OCI-LY7 (cell line): Measurements from ENCODE around the gene ROMO1. TPM values are rescaled to one million over a fixed set of nuclear protein-coding genes. Genes with fewer than 3 reads are reported as not detected.
"Not testable (repeated sequence)": the region's sequence is repeated elsewhere in the genome, so short reads cannot be mapped to it uniquely, and the experiment has no call there.

Source experiments
- BruUV-seq: library from RNA; stranded (reverse); fragments of 400-500 nt; replicated peaks from 2 replicates; lab custom pipeline; 2021; lab: Mats Ljungman, UMichigan
- CTCF ChIA-PET: fragments of 300-600 bp; sonication (Branson Sonifier 250); formaldehyde crosslinking; loops from one replicate; lab custom pipeline; 2022; ENCODE audit warnings: antibody characterized with exemption; ENCODE audit not compliant: unreplicated experiment; lab: Charles Lee
- POLR2A ChIA-PET: fragments of 300-600 bp; sonication (Branson Sonifier 250); formaldehyde crosslinking; loops from one replicate; lab custom pipeline; 2022; ENCODE audit warnings: antibody characterized with exemption; lab: Charles Lee
- DNase-seq: peaks from one replicate; pipeline ENCODE4 v3.0.0-alpha.2; 2015; ENCODE audit warnings: low spot score
- H2AFZ ChIP-seq: fragments of 200-600 bp; sonication (generic), shearing (Covaris generic); 2 replicates; pipeline ENCODE4 v1.6.1; 2014; ENCODE audit warnings: mild to moderate bottlenecking, antibody characterized with exemption, low read length, moderate library complexity
- H3K27ac ChIP-seq: fragments of 200-600 bp; sonication (generic); 2 replicates; pipeline ENCODE4 v1.5.1; 2014; ENCODE audit warnings: mixed run types, low read depth, mild to moderate bottlenecking, moderate library complexity, low read length, inconsistent platforms; ENCODE audit not compliant: poor library complexity, severe bottlenecking
- H3K36me3 ChIP-seq: fragments of 200-600 bp; sonication (generic); 2 replicates; pipeline ENCODE4 v1.6.1; 2014; ENCODE audit warnings: mild to moderate bottlenecking, antibody characterized with exemption, low read length, moderate library complexity, mixed read lengths; ENCODE audit not compliant: insufficient read depth
- H3K4me1 ChIP-seq: fragments of 200-600 bp; sonication (generic); 2 replicates; pipeline ENCODE4 v1.5.1; 2014; ENCODE audit warnings: mild to moderate bottlenecking, low read length; ENCODE audit not compliant: insufficient read depth, poor library complexity, severe bottlenecking
- H3K4me2 ChIP-seq: fragments of 200-600 bp; sonication (generic); 2 replicates; pipeline ENCODE4 v1.6.1; 2014; ENCODE audit warnings: mild to moderate bottlenecking, low read length
- H3K4me3 ChIP-seq: fragments of 200-600 bp; sonication (generic); 2 replicates; pipeline ENCODE4 v1.5.1; 2014; ENCODE audit warnings: mild to moderate bottlenecking, low read depth, low read length; ENCODE audit not compliant: poor library complexity, severe bottlenecking
- H3K79me2 ChIP-seq: fragments of 200-600 bp; sonication (generic); 2 replicates; pipeline ENCODE4 v1.6.1; 2016; ENCODE audit warnings: low read depth, mild to moderate bottlenecking, low read length, moderate library complexity, mixed read lengths; ENCODE audit not compliant: insufficient read depth
- H3K9me2 ChIP-seq: fragments of 200-600 bp; sonication (generic); 2 replicates; pipeline ENCODE4 v1.6.1; 2016; ENCODE audit warnings: mild to moderate bottlenecking, low read length, mixed read lengths; ENCODE audit not compliant: insufficient read depth
- H3K9me3 ChIP-seq: fragments of 200-600 bp; sonication (generic); 2 replicates; pipeline ENCODE4 v1.6.1; 2014; ENCODE audit warnings: mild to moderate bottlenecking, mixed run types, low read length, mixed read lengths
- H4K20me1 ChIP-seq: fragments of 200-600 bp; sonication (generic); 2 replicates; pipeline ENCODE4 v1.6.1; 2014; ENCODE audit warnings: mild to moderate bottlenecking, antibody characterized with exemption, low read length, moderate library complexity, mixed read lengths; ENCODE audit not compliant: insufficient read depth
- EZH2phosphoT487 ChIP-seq: fragments of 200-600 bp; sonication (generic); IDR thresholded peaks from 2 replicates; pipeline ENCODE4 v1.6.1; 2018; ENCODE audit warnings: low read depth, borderline replicate concordance, mild to moderate bottlenecking, mixed run types, antibody characterized with exemption, low read length, moderate library complexity, mixed read lengths
- intact Hi-C: fragments of 100-400 bp; cut with micrococcal nuclease; formaldehyde crosslinking; loops from one replicate; pipeline ENCODE4 v1.10.0; 2022; ENCODE audit not compliant: unreplicated experiment
- total RNA-seq, 2 experiments: library from RNA; depleted of rRNA in 1 of 2; stranded (reverse); fragments of >200 nt in 1 of 2; shearing (Covaris generic) in 1 of 2; gene quantifications; 2 replicates each; pipeline ENCODE4 v1.2.3, GENCODE V29; 2014 to 2022
- TF ChIP-seq, protein P1 (sequence below): fragments of 200-600 bp; sonication (generic); conservative IDR thresholded peaks from 2 replicates; pipeline ENCODE4 v1.5.1; 2014; ENCODE audit warnings: mild to moderate bottlenecking, antibody characterized with exemption, low read length, moderate library complexity, mixed read lengths

Gene ROMO1
- total RNA-seq, 2 experiments from 2014 or later: 164 to 393 TPM

DNA sequence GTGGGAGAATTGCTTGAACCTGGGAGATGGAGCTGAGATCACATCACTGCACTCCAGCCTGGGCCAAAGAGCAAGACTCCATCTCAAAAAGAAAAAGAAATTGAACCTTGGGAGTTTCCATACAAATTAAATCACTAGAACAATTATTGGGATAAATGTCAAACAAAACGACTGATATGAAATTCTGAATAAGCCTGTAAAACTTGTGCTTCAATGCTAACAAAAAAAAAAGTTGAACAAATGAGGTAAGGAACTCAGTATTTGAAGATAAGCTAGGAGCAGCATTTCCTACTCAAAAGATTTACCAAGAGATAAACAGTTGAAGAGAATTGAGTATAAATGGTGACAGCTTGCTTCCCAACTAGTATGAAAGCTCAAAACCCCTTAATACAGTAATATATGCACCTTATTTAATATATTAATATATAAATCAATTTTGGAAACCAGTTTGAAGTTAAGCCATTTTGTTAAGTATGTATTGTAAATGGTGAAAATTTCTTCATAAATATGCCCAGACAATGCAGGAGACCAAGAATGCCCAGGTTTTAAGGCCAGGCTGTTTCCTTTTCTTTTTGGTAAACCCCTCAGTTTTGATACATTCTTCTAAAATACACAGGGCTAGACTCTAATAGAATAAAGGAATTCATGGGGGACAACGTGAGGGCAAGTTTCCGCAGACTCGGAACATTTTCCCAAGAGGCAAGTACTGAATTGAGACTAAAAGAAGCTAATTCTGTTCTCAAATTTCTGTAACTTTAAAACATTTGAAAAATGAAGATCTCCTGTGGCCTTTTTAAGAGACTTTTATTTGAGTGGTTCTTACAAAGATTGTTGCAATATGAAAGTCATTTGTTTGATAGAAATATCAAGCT, 3.9 kb downstream of the ROMO1 start:
- Histone ChIP-seq H3K36me3 (peaks cover 75% of the 10 kb centered on the region), H4K20me1 (peaks cover 8% of the 10 kb centered on the region; the same call in 1 of the 2 replicates)
- no TSS peak for BruUV-seq

DNA sequence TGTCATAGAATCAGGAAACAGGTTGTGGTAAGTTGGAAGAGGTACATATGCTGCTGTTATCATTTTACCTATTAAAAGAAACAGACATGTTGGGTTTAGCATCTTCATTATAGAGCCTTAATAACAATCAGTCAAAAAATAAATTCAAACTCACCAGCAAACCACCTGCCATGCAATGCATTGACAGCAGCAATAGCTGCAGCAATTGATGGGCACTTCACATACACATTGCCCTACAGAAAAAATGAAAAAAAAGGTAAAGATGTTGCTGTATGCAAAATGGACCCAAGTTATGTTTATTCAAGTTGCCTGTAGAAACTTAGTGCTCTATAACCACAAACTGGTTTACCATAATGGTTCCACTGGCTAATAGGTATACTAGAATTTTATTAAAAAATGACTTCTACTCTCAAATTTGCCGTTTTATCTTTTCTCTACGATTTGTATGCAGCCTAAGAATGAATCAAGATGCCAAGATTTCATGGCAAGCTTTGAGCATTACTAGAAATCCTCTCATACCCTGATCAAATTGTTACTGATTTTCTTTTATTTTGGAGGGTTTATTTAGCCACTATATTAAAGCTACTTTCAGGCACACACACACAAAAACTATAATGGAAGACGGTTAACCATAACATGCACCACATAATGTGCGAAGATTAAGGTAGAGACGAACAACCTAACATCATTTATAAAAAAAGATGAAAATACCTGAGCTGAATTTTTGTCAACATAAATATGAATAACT, 5.5 kb downstream of the ROMO1 start:
- H3K27ac ChIP-seq: no peak overlapping the region
- no peak for DNase-seq
- ChIA-PET POLR2A (interaction anchor here (0.7 kb wide), 1 partner anchor 31 kb away, joined by 3 read pairs; no protein-coding TSS in a partner anchor), CTCF (no interaction called here)
- no peaks in the 10 kb centered on the region for H3K9me2 ChIP-seq
- BruUV-seq: no TSS peak
- H4K20me1 ChIP-seq: peaks cover 12% of the 10 kb centered on the region; the same call in 1 of the 2 replicates
- H3K4me1 ChIP-seq: peaks cover 11% of the 10 kb centered on the region
- intact Hi-C loops: loop anchor here (5.0 kb wide), 1 partner anchor 33 kb away; no protein-coding TSS in a partner anchor
- no peak overlapping the region for H3K4me2 ChIP-seq
- H3K4me3 ChIP-seq: no peak overlapping the region
- peaks cover 91% of the 10 kb centered on the region for H3K36me3 ChIP-seq
- TF ChIP-seq, protein P1, sequence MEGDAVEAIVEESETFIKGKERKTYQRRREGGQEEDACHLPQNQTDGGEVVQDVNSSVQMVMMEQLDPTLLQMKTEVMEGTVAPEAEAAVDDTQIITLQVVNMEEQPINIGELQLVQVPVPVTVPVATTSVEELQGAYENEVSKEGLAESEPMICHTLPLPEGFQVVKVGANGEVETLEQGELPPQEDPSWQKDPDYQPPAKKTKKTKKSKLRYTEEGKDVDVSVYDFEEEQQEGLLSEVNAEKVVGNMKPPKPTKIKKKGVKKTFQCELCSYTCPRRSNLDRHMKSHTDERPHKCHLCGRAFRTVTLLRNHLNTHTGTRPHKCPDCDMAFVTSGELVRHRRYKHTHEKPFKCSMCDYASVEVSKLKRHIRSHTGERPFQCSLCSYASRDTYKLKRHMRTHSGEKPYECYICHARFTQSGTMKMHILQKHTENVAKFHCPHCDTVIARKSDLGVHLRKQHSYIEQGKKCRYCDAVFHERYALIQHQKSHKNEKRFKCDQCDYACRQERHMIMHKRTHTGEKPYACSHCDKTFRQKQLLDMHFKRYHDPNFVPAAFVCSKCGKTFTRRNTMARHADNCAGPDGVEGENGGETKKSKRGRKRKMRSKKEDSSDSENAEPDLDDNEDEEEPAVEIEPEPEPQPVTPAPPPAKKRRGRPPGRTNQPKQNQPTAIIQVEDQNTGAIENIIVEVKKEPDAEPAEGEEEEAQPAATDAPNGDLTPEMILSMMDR: no peak
- no peak for TF ChIP-seq EZH2phosphoT487
- H3K79me2 ChIP-seq: peaks cover 53% of the 10 kb centered on the region
- no peak overlapping the region for H2AFZ ChIP-seq
- no peaks in the 10 kb centered on the region for H3K9me3 ChIP-seq

More for the DNA sequence above, 3.9 kb downstream of the ROMO1 start:
- no peak for DNase-seq
- Histone ChIP-seq H3K4me2 (no peak overlapping the region), H3K9me3 (no peaks in the 10 kb centered on the region), H2AFZ (no peak overlapping the region), H3K9me2 (no peaks in the 10 kb centered on the region), H3K4me3 (no peak overlapping the region), H3K4me1 (peaks cover 14% of the 10 kb centered on the region), H3K27ac (no peak overlapping the region), H3K79me2 (peaks cover 44% of the 10 kb centered on the region)
- intact Hi-C loops: loop anchor here (5.0 kb wide), 1 partner anchor 34 kb away; no protein-coding TSS in a partner anchor
- ChIA-PET CTCF (no interaction called here), POLR2A (interaction anchor here (0.7 to 1.6 kb wide), 4 partner anchors 10 to 69 kb away, joined by 3 to 5 read pairs (median 3); partner anchors contain the start of genes CPNE1, PHF20 and RBM12)
- TF ChIP-seq EZH2phosphoT487: no peak
- TF ChIP-seq, protein P1: no peak

DNA sequence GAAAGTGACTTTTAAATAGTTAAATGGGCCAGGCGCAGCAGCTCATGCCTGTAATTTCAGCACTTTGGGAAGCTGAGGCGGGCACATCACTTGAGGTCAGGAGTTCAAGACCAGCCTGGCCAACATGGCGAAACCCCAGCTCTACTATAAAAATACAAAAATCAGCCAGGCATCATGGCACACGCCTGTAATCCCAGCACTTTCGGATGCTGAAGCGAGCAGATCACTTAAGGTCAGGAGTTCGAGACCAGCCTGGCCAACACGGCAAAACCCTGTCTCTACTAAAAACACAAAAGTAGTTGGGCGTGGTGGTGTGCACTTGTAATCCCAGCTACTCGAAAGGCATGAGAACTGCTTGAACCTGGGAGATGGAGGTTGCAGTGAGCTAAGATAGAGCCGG, 6.7 kb downstream of the ROMO1 start:
- intact Hi-C loops, BruUV-seq, H3K4me1 ChIP-seq, H2AFZ ChIP-seq, H3K4me2 ChIP-seq, DNase-seq, H3K9me2 ChIP-seq, H3K4me3 ChIP-seq, H3K9me3 ChIP-seq, H3K27ac ChIP-seq, CTCF ChIA-PET: not testable (repeated sequence)
- Histone ChIP-seq H3K79me2 (peaks cover 53% of the 10 kb centered on the region), H3K36me3 (peaks cover 98% of the 10 kb centered on the region), H4K20me1 (peaks cover 23% of the 10 kb centered on the region)
- POLR2A ChIA-PET: interaction anchor here (0.6 to 1.2 kb wide), 2 partner anchors 30 to 90 kb away, joined by 3 to 4 read pairs; partner anchors contain the start of gene SPAG4

DNA sequence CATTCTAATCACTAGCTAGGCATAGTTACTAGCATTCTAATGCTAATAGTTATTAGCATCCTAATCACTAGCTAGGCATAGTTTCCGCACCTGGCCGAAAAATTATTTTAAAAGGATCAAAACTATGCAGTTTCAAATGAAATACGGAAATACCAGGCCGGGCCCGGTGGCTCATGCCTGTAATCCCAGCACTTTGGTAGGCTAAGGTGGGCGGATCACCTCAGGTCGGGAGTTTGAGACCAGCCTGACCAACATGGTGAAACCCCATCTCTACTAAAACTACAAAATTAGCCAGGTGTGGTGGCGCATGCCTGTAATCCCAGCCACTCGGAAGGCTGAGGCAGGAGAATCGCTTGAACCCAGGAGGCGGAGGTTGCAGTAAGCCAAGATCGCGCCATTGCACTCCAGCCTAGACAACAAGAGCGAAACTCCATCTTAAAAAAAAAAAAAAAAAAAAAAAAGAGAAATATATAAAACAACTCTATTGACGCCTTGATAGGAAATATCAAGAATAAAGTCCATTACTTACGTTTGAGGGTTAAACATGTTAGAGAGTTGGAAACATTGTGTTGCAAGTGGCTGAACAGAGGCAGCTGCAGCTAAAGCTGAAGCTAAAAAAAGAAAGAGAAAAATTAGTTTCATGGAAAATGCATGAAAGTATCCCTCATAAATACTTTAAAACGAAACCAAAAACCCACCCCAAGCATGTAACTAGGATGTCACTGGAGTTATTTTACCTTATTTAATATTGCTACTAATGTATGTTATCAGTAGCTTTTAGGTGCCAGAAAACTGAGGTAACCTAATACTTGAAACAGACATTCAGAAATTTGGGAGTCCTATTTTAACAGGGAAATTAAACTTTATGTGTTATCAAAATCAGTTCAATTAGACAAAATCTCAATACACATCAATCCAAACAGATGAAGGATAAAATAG, 7.7 kb downstream of the ROMO1 start:
- DNase-seq, H3K4me3 ChIP-seq, H3K4me1 ChIP-seq, CTCF ChIA-PET, intact Hi-C loops, H3K9me3 ChIP-seq, H3K4me2 ChIP-seq, BruUV-seq, H2AFZ ChIP-seq, H3K27ac ChIP-seq, H3K9me2 ChIP-seq: not testable (repeated sequence)
- peaks cover 29% of the 10 kb centered on the region for H4K20me1 ChIP-seq
- H3K36me3 ChIP-seq: peaks cover 99% of the 10 kb centered on the region
- POLR2A ChIA-PET: interaction anchor here (0.5 to 1.6 kb wide), 2 partner anchors 13 to 15 kb away, joined by 3 to 5 read pairs; no protein-coding TSS in a partner anchor
- H3K79me2 ChIP-seq: peaks cover 59% of the 10 kb centered on the region
